Testis (tissue), 2 donors: ENCODE data around the gene MAN1A1.

Experiments
- POLR2A ChIP-seq: fragments of 450-650 bp; IDR thresholded peaks from one replicate; pipeline ENCODE4 v1.6.1; 2017; ENCODE audit warnings: antibody characterized with exemption, mild to moderate bottlenecking, moderate library complexity
- TF ChIP-seq, protein P1 (sequence below), 3 experiments: fragments of 450-650 bp in 2 of 3; fragments of 200-600 bp in 1 of 3; sonication (generic) in 1 of 3; IDR thresholded peaks; one replicate each; pipeline ENCODE4 v1.5.1; 2016 to 2019; ENCODE audit warnings: antibody characterized with exemption in 3 of 3, mild to moderate bottlenecking in 2 of 3, moderate library complexity in 1 of 3

DNA sequence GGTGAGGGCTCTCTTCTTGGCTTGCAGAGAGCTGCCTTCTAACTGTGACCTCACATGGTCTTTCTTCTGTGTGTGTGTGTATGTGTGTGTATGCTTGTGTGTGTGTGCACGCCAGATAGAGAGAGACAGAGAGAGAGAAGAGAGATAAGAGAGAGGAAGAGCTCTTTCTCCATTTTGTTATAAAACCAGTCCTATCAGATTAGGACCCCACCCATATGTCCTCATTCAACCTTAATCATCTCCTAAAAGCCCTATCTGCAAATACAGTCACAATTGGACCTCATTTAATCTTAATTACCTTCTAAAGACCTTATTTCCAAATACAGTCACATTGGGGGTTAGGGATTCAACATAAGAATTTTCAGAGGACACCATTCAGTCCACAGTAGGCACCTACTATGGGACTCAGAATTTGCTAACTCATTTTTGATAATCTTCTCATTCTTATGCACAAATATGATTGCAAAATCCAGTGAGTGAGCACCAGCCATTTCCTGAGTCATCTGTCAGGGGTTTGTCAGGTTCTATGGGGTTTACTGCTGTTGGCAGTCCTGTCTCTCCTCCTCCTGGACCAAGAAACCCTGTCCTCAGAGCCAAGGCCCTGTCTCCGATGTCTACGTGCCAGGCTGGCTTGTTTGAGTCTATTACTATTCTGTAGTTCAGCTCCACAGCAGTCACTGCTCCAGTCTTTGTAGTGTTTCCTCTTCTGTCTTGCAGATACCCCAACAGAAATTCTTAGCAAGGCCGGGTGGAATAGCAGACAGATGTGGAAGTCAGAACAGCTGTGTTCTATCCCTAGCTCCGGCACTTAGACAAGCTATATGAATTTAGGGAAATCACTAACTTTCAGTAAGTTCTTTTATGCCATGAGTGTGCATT, 212.1 kb downstream of the MAN1A1 start:
- TF ChIP-seq, protein P1, sequence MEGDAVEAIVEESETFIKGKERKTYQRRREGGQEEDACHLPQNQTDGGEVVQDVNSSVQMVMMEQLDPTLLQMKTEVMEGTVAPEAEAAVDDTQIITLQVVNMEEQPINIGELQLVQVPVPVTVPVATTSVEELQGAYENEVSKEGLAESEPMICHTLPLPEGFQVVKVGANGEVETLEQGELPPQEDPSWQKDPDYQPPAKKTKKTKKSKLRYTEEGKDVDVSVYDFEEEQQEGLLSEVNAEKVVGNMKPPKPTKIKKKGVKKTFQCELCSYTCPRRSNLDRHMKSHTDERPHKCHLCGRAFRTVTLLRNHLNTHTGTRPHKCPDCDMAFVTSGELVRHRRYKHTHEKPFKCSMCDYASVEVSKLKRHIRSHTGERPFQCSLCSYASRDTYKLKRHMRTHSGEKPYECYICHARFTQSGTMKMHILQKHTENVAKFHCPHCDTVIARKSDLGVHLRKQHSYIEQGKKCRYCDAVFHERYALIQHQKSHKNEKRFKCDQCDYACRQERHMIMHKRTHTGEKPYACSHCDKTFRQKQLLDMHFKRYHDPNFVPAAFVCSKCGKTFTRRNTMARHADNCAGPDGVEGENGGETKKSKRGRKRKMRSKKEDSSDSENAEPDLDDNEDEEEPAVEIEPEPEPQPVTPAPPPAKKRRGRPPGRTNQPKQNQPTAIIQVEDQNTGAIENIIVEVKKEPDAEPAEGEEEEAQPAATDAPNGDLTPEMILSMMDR (IDR thresholded peaks at IDR 0.05) = no peak
- TF ChIP-seq POLR2A = no peak
